Glutamatergic neuron (in vitro differentiated cells): ENCODE results near the gene RPTN. TPM values are rescaled to one million over a fixed set of nuclear protein-coding genes. Genes with fewer than 3 reads are reported as not detected.

Experiments
- DNase-seq: peaks from one replicate; pipeline ENCODE4 v3.0.0; 2022
- H3K27ac Mint-ChIP-seq: one replicate; pipeline ENCODE4 v1.8.0; 2020; ENCODE audit warnings: mild to moderate bottlenecking, mixed read lengths, inconsistent platforms; ENCODE audit not compliant: unreplicated experiment
- H3K27me3 Mint-ChIP-seq: one replicate; pipeline ENCODE4 v1.8.0; 2020; ENCODE audit warnings: mild to moderate bottlenecking, moderate library complexity, mixed read lengths, inconsistent platforms; ENCODE audit not compliant: unreplicated experiment
- H3K36me3 Mint-ChIP-seq: one replicate; pipeline ENCODE4 v1.8.0; 2020; ENCODE audit warnings: mild to moderate bottlenecking, mixed read lengths, inconsistent platforms; ENCODE audit not compliant: unreplicated experiment
- H3K4me1 Mint-ChIP-seq: one replicate; pipeline ENCODE4 v1.8.0; 2020; ENCODE audit warnings: mild to moderate bottlenecking, low read depth, mixed read lengths, inconsistent platforms; ENCODE audit not compliant: unreplicated experiment
- H3K4me3 Mint-ChIP-seq: one replicate; pipeline ENCODE4 v1.8.0; 2020; ENCODE audit warnings: mild to moderate bottlenecking, mixed read lengths, inconsistent platforms; ENCODE audit not compliant: unreplicated experiment
- H3K9me3 Mint-ChIP-seq: one replicate; pipeline ENCODE4 v1.8.0; 2020; ENCODE audit warnings: mild to moderate bottlenecking, moderate library complexity, mixed read lengths, inconsistent platforms; ENCODE audit not compliant: unreplicated experiment
- total RNA-seq: library from RNA; stranded (reverse); fragmentation: NEBNext Ultra II Directional; extraction: Animal tissue kit (Norgen Biotek cat#: 25700); gene quantifications from one replicate; pipeline ENCODE4 v1.2.1, GENCODE V29; 2021; ENCODE audit not compliant: unreplicated experiment
- TF ChIP-seq, protein P1 (sequence below): fragments of 200-600 bp; sonication (generic); IDR thresholded peaks from one replicate; pipeline ENCODE4 v1.5.0; 2021; ENCODE audit not compliant: partially characterized antibody, unreplicated experiment

RPTN gene
- total RNA-seq, 1 donor from 2014 or later: not detected

DNA sequence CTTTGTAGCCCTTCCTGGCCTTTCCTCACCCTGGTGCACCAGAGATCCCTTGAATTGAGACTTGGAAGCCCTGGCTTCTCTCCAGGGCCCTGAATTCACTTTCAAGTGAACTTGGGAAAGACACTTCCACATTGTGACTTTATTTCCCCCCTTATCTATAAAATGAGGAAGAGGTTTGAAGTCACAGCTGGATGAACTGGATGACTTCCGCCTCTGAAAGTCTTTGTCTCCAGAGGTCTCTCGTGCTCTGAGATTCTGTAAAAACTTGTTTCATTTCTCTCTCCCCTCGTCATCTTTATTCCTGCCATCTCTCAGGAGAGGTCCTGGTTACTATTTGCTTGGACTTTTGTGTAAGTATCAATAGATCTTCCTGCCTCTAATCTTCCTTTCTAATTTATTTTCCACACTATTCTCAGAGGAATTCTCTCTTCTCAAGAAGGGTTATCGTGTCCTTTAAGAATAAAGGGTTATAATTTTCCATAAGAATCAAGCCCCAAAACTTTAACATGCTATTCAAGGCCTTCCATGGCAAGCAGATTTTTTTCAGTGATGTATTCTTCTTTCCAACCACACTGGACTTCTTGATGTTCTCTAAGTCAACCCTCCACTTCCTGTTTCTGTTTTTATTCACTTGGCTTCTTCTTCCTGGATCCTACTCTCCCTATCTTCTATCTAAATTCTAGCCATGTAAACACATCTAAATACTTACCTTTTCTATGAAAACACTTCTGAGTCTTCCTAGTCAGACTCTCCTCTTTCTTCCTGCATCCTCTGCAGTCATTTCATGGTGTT, 6.5 kb upstream of the RPTN start:
- TF ChIP-seq, protein P1, sequence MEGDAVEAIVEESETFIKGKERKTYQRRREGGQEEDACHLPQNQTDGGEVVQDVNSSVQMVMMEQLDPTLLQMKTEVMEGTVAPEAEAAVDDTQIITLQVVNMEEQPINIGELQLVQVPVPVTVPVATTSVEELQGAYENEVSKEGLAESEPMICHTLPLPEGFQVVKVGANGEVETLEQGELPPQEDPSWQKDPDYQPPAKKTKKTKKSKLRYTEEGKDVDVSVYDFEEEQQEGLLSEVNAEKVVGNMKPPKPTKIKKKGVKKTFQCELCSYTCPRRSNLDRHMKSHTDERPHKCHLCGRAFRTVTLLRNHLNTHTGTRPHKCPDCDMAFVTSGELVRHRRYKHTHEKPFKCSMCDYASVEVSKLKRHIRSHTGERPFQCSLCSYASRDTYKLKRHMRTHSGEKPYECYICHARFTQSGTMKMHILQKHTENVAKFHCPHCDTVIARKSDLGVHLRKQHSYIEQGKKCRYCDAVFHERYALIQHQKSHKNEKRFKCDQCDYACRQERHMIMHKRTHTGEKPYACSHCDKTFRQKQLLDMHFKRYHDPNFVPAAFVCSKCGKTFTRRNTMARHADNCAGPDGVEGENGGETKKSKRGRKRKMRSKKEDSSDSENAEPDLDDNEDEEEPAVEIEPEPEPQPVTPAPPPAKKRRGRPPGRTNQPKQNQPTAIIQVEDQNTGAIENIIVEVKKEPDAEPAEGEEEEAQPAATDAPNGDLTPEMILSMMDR: no peak
- Mint-ChIP-seq H3K9me3 (no peaks in the 10 kb centered on the region), H3K4me3 (no peak overlapping the region), H3K36me3 (no peaks in the 10 kb centered on the region), H3K27me3 (no peaks in the 10 kb centered on the region), H3K4me1 (no peaks in the 10 kb centered on the region), H3K27ac (no peak overlapping the region)
- no peak for DNase-seq

DNA sequence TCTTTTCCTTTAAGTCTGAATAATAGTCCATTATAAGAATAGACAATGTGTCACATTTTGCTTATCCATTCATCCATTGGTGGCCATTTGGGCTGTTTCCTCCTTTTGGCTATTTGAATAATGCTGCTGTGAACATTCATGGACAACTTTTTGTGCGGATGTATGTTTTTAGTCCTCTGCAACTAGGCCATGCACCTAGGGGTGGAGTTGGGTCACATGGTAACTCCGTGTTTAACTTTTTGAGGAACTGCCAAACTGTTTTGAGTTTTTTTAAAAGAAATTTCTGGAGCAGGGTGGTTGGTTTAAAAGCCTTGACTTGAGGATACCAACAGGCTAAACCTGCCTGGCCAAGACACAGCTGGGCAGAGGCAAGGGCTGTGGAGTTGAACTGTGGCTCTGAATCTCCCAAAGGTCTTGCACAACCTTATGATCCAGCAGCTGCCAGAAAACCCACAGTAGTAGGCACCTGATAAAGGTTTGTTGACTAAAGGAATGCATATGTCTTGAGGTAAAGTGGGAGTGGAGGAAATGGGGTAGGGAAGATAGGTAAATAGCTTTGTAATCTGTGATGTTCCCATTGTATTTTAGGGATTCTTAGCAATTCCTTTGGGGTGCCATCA, 5.6 kb upstream of the RPTN start:
- Mint-ChIP-seq H3K27ac (no peak overlapping the region), H3K4me1 (no peaks in the 10 kb centered on the region), H3K4me3 (no peak overlapping the region), H3K9me3 (no peaks in the 10 kb centered on the region), H3K36me3 (no peaks in the 10 kb centered on the region), H3K27me3 (no peaks in the 10 kb centered on the region)
- TF ChIP-seq, protein P1: no peak
- no peak for DNase-seq

DNA sequence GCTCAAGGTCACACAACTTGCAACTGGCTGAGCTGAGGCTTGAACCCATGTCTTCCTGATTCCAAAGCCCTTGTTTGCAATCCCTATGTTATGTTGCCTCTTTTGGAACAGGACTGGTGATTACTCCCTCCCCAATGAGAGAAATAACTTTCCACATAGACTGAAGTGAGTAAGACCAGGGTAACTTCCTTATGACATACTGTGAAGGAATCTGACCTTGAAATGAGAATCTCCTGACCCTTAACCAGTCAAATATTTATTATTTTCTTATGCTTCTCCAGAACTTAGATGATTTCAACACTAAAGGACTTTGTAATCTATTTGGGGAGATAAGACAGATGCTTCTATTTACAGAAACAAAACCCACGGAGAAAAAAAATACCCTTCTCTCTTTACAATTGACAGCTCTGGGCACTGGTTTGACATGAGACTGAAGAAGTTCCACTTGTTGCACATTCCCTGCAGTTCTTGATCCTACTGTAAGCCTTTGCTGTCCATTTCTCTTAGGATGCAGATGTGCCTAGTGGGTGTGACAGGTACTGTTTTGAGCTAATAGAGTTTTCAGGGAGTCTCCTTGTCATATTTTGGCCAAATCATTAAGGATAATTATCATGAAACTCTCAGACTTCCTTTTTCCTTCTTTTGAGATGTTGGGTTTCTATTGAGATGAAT, 3.9 kb upstream of the RPTN start:
- H3K4me1 Mint-ChIP-seq: no peaks in the 10 kb centered on the region
- no peaks in the 10 kb centered on the region for H3K27me3 Mint-ChIP-seq
- H3K9me3 Mint-ChIP-seq: no peaks in the 10 kb centered on the region
- no peaks in the 10 kb centered on the region for H3K36me3 Mint-ChIP-seq
- TF ChIP-seq, protein P1: no peak
- H3K27ac Mint-ChIP-seq: no peak overlapping the region
- no peak overlapping the region for H3K4me3 Mint-ChIP-seq
- no peak for DNase-seq

DNA sequence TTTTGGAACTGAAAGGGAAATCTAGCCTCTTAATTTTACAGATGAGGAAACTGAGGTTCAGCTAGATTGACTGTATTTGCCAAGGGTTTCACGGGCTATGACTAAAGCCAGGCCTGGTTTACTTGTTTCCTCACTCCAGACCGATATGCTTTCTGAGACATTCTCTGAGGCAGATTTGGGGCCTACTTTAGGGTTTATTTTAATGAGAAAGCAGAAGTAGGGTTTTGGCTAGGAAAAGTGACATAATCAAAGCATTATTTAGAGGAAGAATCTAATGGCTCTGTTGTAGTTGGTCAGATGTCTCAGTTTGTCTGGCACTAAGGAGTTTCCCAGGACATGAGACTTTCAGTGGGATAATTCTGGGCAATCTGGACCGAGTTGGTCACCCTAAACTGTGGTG, 1.5 kb upstream of the RPTN start:
- no peaks in the 10 kb centered on the region for H3K36me3 Mint-ChIP-seq
- TF ChIP-seq, protein P1: no peak
- H3K27ac Mint-ChIP-seq: no peak overlapping the region
- H3K27me3 Mint-ChIP-seq: peaks cover 5% of the 10 kb centered on the region
- no peak for DNase-seq
- no peaks in the 10 kb centered on the region for H3K4me1 Mint-ChIP-seq
- H3K9me3 Mint-ChIP-seq: peaks cover 1% of the 10 kb centered on the region
- no peak overlapping the region for H3K4me3 Mint-ChIP-seq
